ENCODE data around the gene DNAJB13. TPM values are rescaled to one million over a fixed set of nuclear protein-coding genes. Genes with fewer than 3 reads are reported as not detected.

The DNAJB13 gene
- not detected in 2 replicates for total RNA-seq
- long read RNA-seq = 0 reads

- DNase-seq (ENCODE audit: extremely low spot score, unreplicated experiment) = no peak
- peaks cover 5% of the 10 kb centered on the region for H3K4me1 Mint-ChIP-seq (ENCODE audit: unreplicated experiment)
- no peak for TF ChIP-seq CTCF (IDR thresholded peaks at IDR 0.05)
- no peak within 1 kb of the TSS for H3K4me3 Mint-ChIP-seq (ENCODE audit: unreplicated experiment)
- no peaks in the 10 kb centered on the region for H3K9me3 Mint-ChIP-seq (ENCODE audit: unreplicated experiment)
- no peak within 1 kb of the TSS for H3K27ac Mint-ChIP-seq (ENCODE audit: unreplicated experiment)
- H3K36me3 Mint-ChIP-seq (ENCODE audit: unreplicated experiment) = no peaks in the 10 kb centered on the region
- H3K27me3 Mint-ChIP-seq (ENCODE audit: unreplicated experiment) = no peaks in the 10 kb centered on the region
Observed at GRCh38 chr11:73950869-73951710, at the start of gene DNAJB13. Gene DNAJB13 (plus strand): TSS chr11:73951026. CDS start chr11:73951070, 44 bp downstream.

- Mint-ChIP-seq H3K4me3 (ENCODE audit: unreplicated experiment) (no peak overlapping the region), H3K36me3 (ENCODE audit: unreplicated experiment) (peaks cover 18% of the 10 kb centered on the region), H3K27me3 (ENCODE audit: unreplicated experiment) (no peaks in the 10 kb centered on the region), H3K4me1 (ENCODE audit: unreplicated experiment) (no peaks in the 10 kb centered on the region), H3K27ac (ENCODE audit: unreplicated experiment) (no peak overlapping the region), H3K9me3 (ENCODE audit: unreplicated experiment) (no peaks in the 10 kb centered on the region)
- no peak for DNase-seq (ENCODE audit: extremely low spot score, unreplicated experiment)
- no peak for TF ChIP-seq CTCF (IDR thresholded peaks at IDR 0.05)
Observed at GRCh38 chr11:73902303-73902702, 48.5 kb upstream of the DNAJB13 start.

- no peak overlapping the region for H3K27ac Mint-ChIP-seq (ENCODE audit: unreplicated experiment)
- DNase-seq (ENCODE audit: extremely low spot score, unreplicated experiment) = no peak
- no peaks in the 10 kb centered on the region for H3K9me3 Mint-ChIP-seq (ENCODE audit: unreplicated experiment)
- H3K4me3 Mint-ChIP-seq (ENCODE audit: unreplicated experiment) = no peak overlapping the region
- H3K36me3 Mint-ChIP-seq (ENCODE audit: unreplicated experiment) = peaks cover 11% of the 10 kb centered on the region
- H3K27me3 Mint-ChIP-seq (ENCODE audit: unreplicated experiment) = no peaks in the 10 kb centered on the region
- H3K4me1 Mint-ChIP-seq (ENCODE audit: unreplicated experiment) = no peaks in the 10 kb centered on the region
- no peak for TF ChIP-seq CTCF (IDR thresholded peaks at IDR 0.05)
Observed at GRCh38 chr11:73907191-73907590, 43.6 kb upstream of the DNAJB13 start.

GRCh38 chr11:73912026-73912425, 38.8 kb upstream of the DNAJB13 start:
- TF ChIP-seq CTCF (IDR thresholded peaks at IDR 0.05) = no peak
- H3K9me3 Mint-ChIP-seq (ENCODE audit: unreplicated experiment) = no peaks in the 10 kb centered on the region
- H3K27me3 Mint-ChIP-seq (ENCODE audit: unreplicated experiment) = no peaks in the 10 kb centered on the region
- no peak overlapping the region for H3K4me3 Mint-ChIP-seq (ENCODE audit: unreplicated experiment)
- DNase-seq (ENCODE audit: extremely low spot score, unreplicated experiment) = no peak
- no peaks in the 10 kb centered on the region for H3K4me1 Mint-ChIP-seq (ENCODE audit: unreplicated experiment)
- no peak overlapping the region for H3K27ac Mint-ChIP-seq (ENCODE audit: unreplicated experiment)
- peaks cover 29% of the 10 kb centered on the region for H3K36me3 Mint-ChIP-seq (ENCODE audit: unreplicated experiment)

- no peaks in the 10 kb centered on the region for H3K9me3 Mint-ChIP-seq (ENCODE audit: unreplicated experiment)
- no peaks in the 10 kb centered on the region for H3K27me3 Mint-ChIP-seq (ENCODE audit: unreplicated experiment)
- H3K4me3 Mint-ChIP-seq (ENCODE audit: unreplicated experiment) = no peak overlapping the region
- H3K27ac Mint-ChIP-seq (ENCODE audit: unreplicated experiment) = no peak overlapping the region
- peaks cover 34% of the 10 kb centered on the region for H3K36me3 Mint-ChIP-seq (ENCODE audit: unreplicated experiment)
- DNase-seq (ENCODE audit: extremely low spot score, unreplicated experiment) = no peak
- no peak for TF ChIP-seq CTCF (IDR thresholded peaks at IDR 0.05)
- H3K4me1 Mint-ChIP-seq (ENCODE audit: unreplicated experiment) = no peaks in the 10 kb centered on the region
Observed at GRCh38 chr11:73913472-73913871, 37.4 kb upstream of the DNAJB13 start.
